ENCODE results near the gene ZC3H12C.

GRCh38 chr11:110185121-110185591 lies 92.0 kb downstream of the ZC3H12C start:
- TF ChIP-seq CTCF (conservative IDR thresholded peaks at IDR 0.05; ENCODE audit: low read length) (no peak), EZH2phosphoT487 (IDR thresholded peaks at IDR 0.05; ENCODE audit: borderline replicate concordance, low read depth, low read length) (no peak)
